GM12878 (cell line): ENCODE data around the gene NLRC5. TPM values are rescaled to one million over a fixed set of nuclear protein-coding genes. Genes with fewer than 3 reads are reported as not detected.

ENCODE experiments used
- ATAC-seq: fragments of 200-7000 bp; cut with Tn5 transposase; 3 replicates; pipeline ENCODE4 v1.9.1; 2020; ENCODE audit warnings: mild to moderate bottlenecking, moderate library complexity
- BruUV-seq: library from RNA; stranded (reverse); fragments of 400-500 nt; replicated peaks from 2 replicates; lab custom pipeline; 2021; lab: Mats Ljungman, UMichigan
- CTCF ChIA-PET: fragments of 300-600 bp; sonication (Branson Sonifier 250); formaldehyde crosslinking; extraction: SDS; loops from one replicate; lab custom pipeline; 2021; ENCODE audit warnings: inconsistent platforms; lab: Yijun Ruan, JAX
- POLR2A ChIA-PET: fragments of 350-600 bp; formaldehyde crosslinking; extraction: SDS; loops from one replicate; lab custom pipeline; 2021; ENCODE audit warnings: inconsistent platforms; lab: Charles Lee
- RAD21 ChIA-PET: fragments of 300-600 bp; sonication (Branson Sonifier 250); formaldehyde crosslinking; loops from one replicate; lab custom pipeline; 2023; ENCODE audit warnings: antibody characterized with exemption; ENCODE audit not compliant: unreplicated experiment; lab: Charles Lee
- SMC1A ChIA-PET: fragments of 300-600 bp; sonication (Branson Sonifier 250); formaldehyde crosslinking; loops from one replicate; lab custom pipeline; 2023; ENCODE audit not compliant: unreplicated experiment, uncharacterized antibody; lab: Charles Lee
- DNase-seq: peaks from one replicate; pipeline ENCODE4 v3.0.0-alpha.2; 2011; ENCODE audit warnings: low read depth, low spot score
- FAIRE-seq: peaks from 3 replicates; lab custom pipeline; 2011; peaks lifted over from hg19 to GRCh38; lab: Jason Lieb, UNC
- H2AFZ ChIP-seq: 2 replicates; pipeline ENCODE4 v1.6.0; 2011; ENCODE audit warnings: low read depth, low read length, control low read depth; ENCODE audit not compliant: control insufficient read depth
- H3K27ac ChIP-seq: 2 replicates; pipeline ENCODE4 v1.5.1; 2011; ENCODE audit warnings: control low read depth; ENCODE audit not compliant: control insufficient read depth, insufficient read depth
- H3K27me3 ChIP-seq, 2 experiments: replicated peaks in 1 of 2; 2 replicates each; pipeline versions ENCODE4 v1.6.0 to v1.6.1; 2011; ENCODE audit warnings: low read length in 1 of 2; ENCODE audit not compliant: control insufficient read depth in 2 of 2, insufficient read depth in 2 of 2
- H3K36me3 ChIP-seq, 2 experiments: 2 replicates each; pipeline ENCODE4 v1.5.1; 2011; ENCODE audit warnings: low read length in 1 of 2; ENCODE audit not compliant: control insufficient read depth in 2 of 2, insufficient read depth in 2 of 2
- H3K4me1 ChIP-seq: 2 replicates; pipeline ENCODE4 v1.6.1; 2011; ENCODE audit warnings: mild to moderate bottlenecking, low read length, moderate library complexity, mixed read lengths; ENCODE audit not compliant: control insufficient read depth, insufficient read depth
- H3K4me2 ChIP-seq: 2 replicates; pipeline ENCODE4 v1.6.0; 2011; ENCODE audit warnings: control low read depth; ENCODE audit not compliant: control insufficient read depth, insufficient read depth
- H3K4me3 ChIP-seq: fragments of 200-600 bp; sonication (generic); 2 replicates; pipeline ENCODE4 v1.5.1; 2016
- H3K79me2 ChIP-seq: 2 replicates; pipeline ENCODE4 v1.6.0; 2011; ENCODE audit warnings: low read length; ENCODE audit not compliant: control insufficient read depth, insufficient read depth
- H3K9ac ChIP-seq: 2 replicates; pipeline ENCODE4 v1.8.0; 2011; ENCODE audit warnings: low read length, control low read depth, mixed read lengths; ENCODE audit not compliant: control insufficient read depth, insufficient read depth
- H3K9me3 ChIP-seq: replicated peaks from 3 replicates; pipeline ENCODE4 v1.5.1; 2011; ENCODE audit warnings: mild to moderate bottlenecking, low read length; ENCODE audit not compliant: control insufficient read depth, insufficient read depth
- H4K20me1 ChIP-seq: 2 replicates; pipeline ENCODE4 v1.6.0; 2011; ENCODE audit not compliant: control insufficient read depth, insufficient read depth
- MLLT1 ChIP-seq: fragments of 450-650 bp; IDR thresholded peaks from 2 replicates; pipeline ENCODE4 v1.6.1; 2016; ENCODE audit warnings: mild to moderate bottlenecking
- ZBTB40 ChIP-seq: fragments of 450-650 bp; IDR thresholded peaks from 2 replicates; pipeline ENCODE4 v1.6.1; 2016; ENCODE audit warnings: mild to moderate bottlenecking, moderate library complexity, borderline replicate concordance
- ZNF687 ChIP-seq: fragments of 450-650 bp; IDR thresholded peaks from 2 replicates; pipeline ENCODE4 v1.6.1; 2017; ENCODE audit warnings: mild to moderate bottlenecking, moderate library complexity
- WGBS: methylation state at CpG from one replicate; pipeline ENCODE4 v1.1.6; 2016; ENCODE audit warnings: low lambda C conversion rate; ENCODE audit not compliant: insufficient replicate concordance, insufficient coverage; ENCODE audit errors: missing lambda C conversion rate; 5-methylcytosine and 5-hydroxymethylcytosine counted together
- in situ Hi-C: fragments of 300-500 bp; cut with MboI; formaldehyde crosslinking; loops from 9 replicates; pipeline ENCODE4 v1.14.3; 2018; ENCODE audit warnings: mixed read lengths
- intact Hi-C: fragments of 100-400 bp; cut with micrococcal nuclease; formaldehyde crosslinking; loops from one replicate; pipeline ENCODE4 v1.14.2; 2022; ENCODE audit not compliant: unreplicated experiment
- polyA plus RNA-seq, 11 experiments: library from polyadenylated mRNA; depleted of rRNA in 4 of 11; unstranded in 6 of 11; stranded (reverse) in 5 of 11; fragments of >200 nt; fragmentation: Nextera tagmentation in 4 of 11; fragmentation: Illumina TruSeq in 1 of 11; extraction: Ambion mirVana in 4 of 11; extraction: Trizol in 1 of 11; gene quantifications; 1 replicate in 1 of 11; 2 replicates in 10 of 11; pipeline versions ENCODE4 v1.2.1 to v1.2.3, GENCODE V29; 2011 to 2016; ENCODE audit warnings: inconsistent platforms in 2 of 11, missing spikeins in 2 of 11, low read depth in 1 of 11
- total RNA-seq, 4 experiments: library from RNA; depleted of rRNA in 3 of 4; stranded (reverse); fragments of >200 nt in 3 of 4; fragmentation: Illumina TruSeq in 1 of 4; extraction: Trizol in 1 of 4; gene quantifications; 2 replicates each; pipeline versions ENCODE4 v1.2.1 to v1.2.3, GENCODE V29; 2013 to 2021

NLRC5 gene
- total and polyA plus RNA-seq, 10 of the 15 experiments (the other 5 are each of a cell fraction or from before 2014, with no cell fraction given), result 13.1 to 105 (median 57.3) TPM

- Histone ChIP-seq H3K36me3 (no peaks in the 10 kb centered on the region), H3K4me1 (peaks cover 8% of the 10 kb centered on the region), H4K20me1 (no peaks in the 10 kb centered on the region), H3K27ac (no peak overlapping the region), H3K4me2 (no peak overlapping the region), H3K9ac (no peak overlapping the region), H3K79me2 (no peaks in the 10 kb centered on the region), H2AFZ (no peak overlapping the region; the same call in 1 of the 2 replicates), H3K4me3 (no peak overlapping the region), H3K9me3 (no peaks in the 10 kb centered on the region), H3K27me3 (no peaks in the 10 kb centered on the region)
- 69% methylated on average over 11 of the region's 12 CpGs for WGBS
- CTCF ChIA-PET, result interaction anchor here (0.9 to 17.5 kb wide), 34 partner anchors 13 to 446 kb away, joined by 3 to 420 read pairs (median 10); partner anchors contain the start of genes NLRC5 and SLC12A3
- peak; percentile 25 for ATAC-seq
- intact Hi-C loops, result loop anchor here (2.0 kb wide), 1 partner anchor 49 kb away; no protein-coding TSS in a partner anchor
- POLR2A ChIA-PET, result interaction anchor here (0.6 to 17.6 kb wide), 13 partner anchors 9 to 80 kb away, joined by 3 to 343 read pairs (median 3); partner anchors contain the start of gene NLRC5
- no TSS peak for BruUV-seq
- in situ Hi-C loops, result no loop called here
- SMC1A ChIA-PET, result interaction anchor here (0.7 to 31.6 kb wide), 30 partner anchors 10 to 201 kb away, joined by 3 to 604 read pairs (median 4); partner anchors contain the start of gene NLRC5
- no peak for FAIRE-seq
- no peak for DNase-seq
- RAD21 ChIA-PET, result interaction anchor here (0.6 to 16.8 kb wide), 27 partner anchors 9 to 219 kb away, joined by 3 to 376 read pairs (median 6); partner anchors contain the start of gene NLRC5
- TF ChIP-seq ZNF687 (peak; percentile 25; the same call in 1 of the 2 replicates), ZBTB40 (no peak), MLLT1 (0 out of 2 replicates have a peak, but pooled peaks have one; percentile 16)
Measured at GRCh38 chr16:56965149-56966092, 23.9 kb upstream of the NLRC5 start.
